HEK293T (cell line): ENCODE data around the gene GXYLT2.

Source experiments
- CTCF ChIA-PET: fragments of 350-600 bp; formaldehyde crosslinking; extraction: SDS; loops from one replicate; lab custom pipeline; 2021; ENCODE audit warnings: antibody characterized with exemption, inconsistent platforms; lab: Yijun Ruan, JAX
- POLR2A ChIA-PET: fragments of 350-600 bp; formaldehyde crosslinking; extraction: SDS; loops from one replicate; lab custom pipeline; 2020; ENCODE audit warnings: antibody characterized with exemption, inconsistent platforms; lab: Yijun Ruan, JAX
- DNase-seq: peaks from one replicate; pipeline ENCODE4 v3.0.0; 2012; ENCODE audit warnings: mixed read lengths; ENCODE audit errors: extremely low spot score
- ARNT ChIP-seq: fragments of 450-650 bp; IDR thresholded peaks from 2 replicates; pipeline ENCODE4 v1.6.1; 2017; ENCODE audit warnings: mild to moderate bottlenecking
- BHLHE40 ChIP-seq: fragments of 450-650 bp; IDR thresholded peaks from 2 replicates; pipeline ENCODE4 v1.6.1; 2016; ENCODE audit warnings: mild to moderate bottlenecking, moderate library complexity, borderline replicate concordance
- CTBP1 ChIP-seq: fragments of 450-650 bp; IDR thresholded peaks from 2 replicates; pipeline ENCODE4 v1.6.1; 2016; ENCODE audit warnings: borderline replicate concordance
- ELF4 ChIP-seq: fragments of 450-650 bp; IDR thresholded peaks from 2 replicates; pipeline ENCODE4 v1.6.1; 2017; ENCODE audit warnings: antibody characterized with exemption
- FOXA1 ChIP-seq: fragments of 450-650 bp; IDR thresholded peaks from 2 replicates; pipeline ENCODE4 v1.6.1; 2016; ENCODE audit warnings: mild to moderate bottlenecking
- FOXK2 ChIP-seq: fragments of 450-650 bp; IDR thresholded peaks from 2 replicates; pipeline ENCODE4 v1.6.1; 2016; ENCODE audit warnings: mild to moderate bottlenecking
- FOXM1 ChIP-seq: fragments of 450-650 bp; IDR thresholded peaks from 2 replicates; pipeline ENCODE4 v1.6.1; 2017; ENCODE audit warnings: mild to moderate bottlenecking, borderline replicate concordance
- HDGF ChIP-seq: fragments of 450-650 bp; IDR thresholded peaks from 2 replicates; pipeline ENCODE4 v1.6.1; 2017; ENCODE audit warnings: antibody characterized with exemption, borderline replicate concordance
- L3MBTL2 ChIP-seq: fragments of 450-650 bp; conservative IDR thresholded peaks from 2 replicates; pipeline ENCODE4 v1.6.1; 2016; ENCODE audit warnings: mild to moderate bottlenecking
- LEF1 ChIP-seq: fragments of 450-650 bp; IDR thresholded peaks from 2 replicates; pipeline ENCODE4 v1.6.1; 2017; ENCODE audit warnings: mild to moderate bottlenecking, borderline replicate concordance
- NFRKB ChIP-seq: fragments of 450-650 bp; IDR thresholded peaks from 2 replicates; pipeline ENCODE4 v1.6.1; 2016; ENCODE audit warnings: mild to moderate bottlenecking, moderate library complexity
- SP1 ChIP-seq: fragments of 450-650 bp; IDR thresholded peaks from 2 replicates; pipeline ENCODE4 v1.6.1; 2017
- SUZ12 ChIP-seq: fragments of 450-650 bp; IDR thresholded peaks from 2 replicates; pipeline ENCODE4 v1.6.1; 2016; ENCODE audit warnings: mild to moderate bottlenecking
- TARDBP ChIP-seq: fragments of 450-650 bp; IDR thresholded peaks from 2 replicates; pipeline ENCODE4 v1.6.1; 2016
- ZNF384 ChIP-seq: fragments of 450-650 bp; IDR thresholded peaks from 2 replicates; pipeline ENCODE4 v1.6.1; 2016
- TF ChIP-seq, protein P1 (sequence below): fragments of 450-650 bp; IDR thresholded peaks from 2 replicates; pipeline ENCODE4 v1.6.1; 2016

The GXYLT2 gene

DNA sequence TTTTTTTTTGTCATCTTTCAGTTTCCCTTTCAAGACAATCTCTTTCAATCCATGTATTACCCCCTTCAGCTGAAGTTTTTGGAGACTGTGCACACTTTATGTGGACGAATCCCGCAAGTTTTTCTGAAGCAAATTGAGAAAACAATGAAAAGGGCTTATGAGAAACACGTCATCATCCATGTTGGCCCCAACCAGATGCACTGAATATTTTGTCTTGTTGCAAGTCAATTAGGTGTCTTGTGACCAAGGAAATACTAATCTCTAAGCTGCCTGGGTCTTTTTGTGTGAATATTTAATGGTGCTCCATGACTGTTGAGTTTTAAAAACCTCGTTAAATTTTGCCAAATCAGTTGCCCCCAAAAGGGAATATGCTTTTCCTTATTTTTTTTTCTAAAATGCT is 87.1 kb downstream of the GXYLT2 start:
- CTCF ChIA-PET, result no interaction called here
- TF ChIP-seq LEF1 (no peak), FOXA1 (no peak), ELF4 (no peak), SUZ12 (no peak), ZNF384 (no peak), BHLHE40 (no peak), HDGF (no peak), CTBP1 (no peak), NFRKB (no peak), SP1 (no peak)
- TF ChIP-seq, protein P1, sequence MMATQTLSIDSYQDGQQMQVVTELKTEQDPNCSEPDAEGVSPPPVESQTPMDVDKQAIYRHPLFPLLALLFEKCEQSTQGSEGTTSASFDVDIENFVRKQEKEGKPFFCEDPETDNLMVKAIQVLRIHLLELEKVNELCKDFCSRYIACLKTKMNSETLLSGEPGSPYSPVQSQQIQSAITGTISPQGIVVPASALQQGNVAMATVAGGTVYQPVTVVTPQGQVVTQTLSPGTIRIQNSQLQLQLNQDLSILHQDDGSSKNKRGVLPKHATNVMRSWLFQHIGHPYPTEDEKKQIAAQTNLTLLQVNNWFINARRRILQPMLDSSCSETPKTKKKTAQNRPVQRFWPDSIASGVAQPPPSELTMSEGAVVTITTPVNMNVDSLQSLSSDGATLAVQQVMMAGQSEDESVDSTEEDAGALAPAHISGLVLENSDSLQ, result no peak
- no peak for DNase-seq
- POLR2A ChIA-PET, result no interaction called here

- ChIA-PET CTCF (no interaction called here), POLR2A (no interaction called here)
- TF ChIP-seq HDGF, result no peak
- no peak for TF ChIP-seq SP1
- TF ChIP-seq, protein P1, result no peak
- no peak for TF ChIP-seq L3MBTL2
- no peak for TF ChIP-seq TARDBP
- TF ChIP-seq BHLHE40, result no peak
- TF ChIP-seq LEF1, result no peak
- no peak for TF ChIP-seq FOXA1
- TF ChIP-seq FOXK2, result no peak
- TF ChIP-seq ELF4, result no peak
- TF ChIP-seq ZNF384, result no peak
- TF ChIP-seq NFRKB, result no peak
- no peak for TF ChIP-seq FOXM1
- no peak for TF ChIP-seq CTBP1
- DNase-seq, result no peak
Measured at GRCh38 chr3:72976281-72976741, 88.5 kb downstream of the GXYLT2 start.

- TF ChIP-seq FOXA1 (no peak), ARNT (no peak), L3MBTL2 (no peak)
- ChIA-PET POLR2A (no interaction called here), CTCF (no interaction called here)
- DNase-seq, result no peak
Measured at GRCh38 chr3:72977060-72977808, 89.4 kb downstream of the GXYLT2 start.

- CTCF ChIA-PET, result interaction anchor here (0.6 to 0.9 kb wide), 2 partner anchors 31 to 72 kb away, joined by 3 read pairs; no protein-coding TSS in a partner anchor
- TF ChIP-seq SUZ12, result no peak
- POLR2A ChIA-PET, result interaction anchor here (1.9 kb wide), 1 partner anchor 13 kb away, joined by 10 read pairs; the partner anchor contains the start of gene PPP4R2
- no peak for DNase-seq
Measured at GRCh38 chr3:72982609-72983366, 94.9 kb downstream of the GXYLT2 start.

DNA sequence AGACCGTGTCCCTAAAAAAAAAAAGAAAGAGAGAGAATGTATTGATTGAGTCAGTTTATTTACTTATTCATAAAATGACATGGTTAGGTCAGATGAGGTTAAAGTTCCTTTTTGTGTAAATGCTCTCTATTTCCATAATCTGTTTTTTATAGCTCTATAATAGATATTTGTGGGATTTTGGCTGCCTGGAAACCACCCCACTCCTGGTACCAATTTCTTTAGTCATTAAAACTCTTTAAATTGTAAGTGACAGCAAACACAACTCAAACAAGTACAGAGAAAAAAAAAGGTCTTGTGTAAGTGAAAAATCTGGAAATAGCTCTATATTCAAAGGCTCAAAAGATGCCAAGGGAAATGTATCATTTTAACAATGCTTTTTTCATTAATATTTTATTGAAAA is 97.7 kb downstream of the GXYLT2 start:
- POLR2A ChIA-PET, result no interaction called here
- no peak for DNase-seq
- CTCF ChIA-PET, result no interaction called here
- TF ChIP-seq FOXM1 (no peak), L3MBTL2 (no peak), FOXA1 (no peak), NFRKB (no peak)

DNA sequence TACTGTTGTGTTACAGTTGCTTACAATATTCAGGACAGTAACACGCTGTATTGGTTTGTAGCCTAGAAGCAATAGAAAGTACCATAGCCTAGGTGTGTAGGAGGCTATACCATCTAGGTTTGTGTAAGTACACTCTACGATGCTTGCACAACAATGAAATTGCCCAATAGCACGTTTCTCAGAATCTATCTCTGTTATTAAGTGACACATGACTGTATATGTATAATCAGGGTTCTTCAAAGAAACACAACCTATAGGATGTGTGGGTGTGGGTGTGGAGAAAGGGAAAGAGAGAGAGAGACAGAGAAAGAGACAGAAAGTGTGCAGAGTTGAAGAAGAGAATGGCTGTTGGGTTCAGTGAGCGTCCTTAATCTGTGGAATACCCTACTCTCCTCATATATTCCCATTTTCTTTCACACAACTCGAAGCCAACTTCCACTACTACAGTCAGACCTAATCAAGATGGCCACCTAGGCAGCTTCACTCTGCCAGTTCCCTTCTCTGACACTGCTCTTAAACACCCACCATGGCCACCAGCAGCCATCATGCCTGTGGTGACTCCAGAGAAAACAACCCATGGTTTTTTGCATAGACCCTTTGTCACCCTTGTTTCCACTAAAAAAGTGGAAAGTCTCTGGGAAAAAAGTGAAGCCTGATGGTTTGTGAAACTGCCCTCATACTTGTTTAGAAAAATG is 103.0 kb downstream of the GXYLT2 start:
- POLR2A ChIA-PET, result no interaction called here
- no peak for DNase-seq
- TF ChIP-seq FOXM1 (no peak), ZNF384 (no peak), LEF1 (no peak), L3MBTL2 (no peak), TARDBP (no peak), ELF4 (no peak), SUZ12 (no peak), CTBP1 (no peak), FOXA1 (no peak), NFRKB (no peak), SP1 (no peak), BHLHE40 (no peak), FOXK2 (no peak), ARNT (no peak)
- TF ChIP-seq, protein P1, result no peak
- CTCF ChIA-PET, result no interaction called here
